HG03354 (cell line): ENCODE results near the gene AMPD2.
"Not testable (repeated sequence)": the region's sequence is repeated elsewhere in the genome, so short reads cannot be mapped to it uniquely, and the experiment has no call there.

Source experiments
- ATAC-seq: cut with Tn5 transposase; IDR thresholded peaks from one replicate; pipeline ENCODE4 v1.9.1; 2021; ENCODE audit warnings: mild to moderate bottlenecking; ENCODE audit not compliant: unreplicated experiment, poor library complexity, severe bottlenecking

Gene AMPD2

DNA sequence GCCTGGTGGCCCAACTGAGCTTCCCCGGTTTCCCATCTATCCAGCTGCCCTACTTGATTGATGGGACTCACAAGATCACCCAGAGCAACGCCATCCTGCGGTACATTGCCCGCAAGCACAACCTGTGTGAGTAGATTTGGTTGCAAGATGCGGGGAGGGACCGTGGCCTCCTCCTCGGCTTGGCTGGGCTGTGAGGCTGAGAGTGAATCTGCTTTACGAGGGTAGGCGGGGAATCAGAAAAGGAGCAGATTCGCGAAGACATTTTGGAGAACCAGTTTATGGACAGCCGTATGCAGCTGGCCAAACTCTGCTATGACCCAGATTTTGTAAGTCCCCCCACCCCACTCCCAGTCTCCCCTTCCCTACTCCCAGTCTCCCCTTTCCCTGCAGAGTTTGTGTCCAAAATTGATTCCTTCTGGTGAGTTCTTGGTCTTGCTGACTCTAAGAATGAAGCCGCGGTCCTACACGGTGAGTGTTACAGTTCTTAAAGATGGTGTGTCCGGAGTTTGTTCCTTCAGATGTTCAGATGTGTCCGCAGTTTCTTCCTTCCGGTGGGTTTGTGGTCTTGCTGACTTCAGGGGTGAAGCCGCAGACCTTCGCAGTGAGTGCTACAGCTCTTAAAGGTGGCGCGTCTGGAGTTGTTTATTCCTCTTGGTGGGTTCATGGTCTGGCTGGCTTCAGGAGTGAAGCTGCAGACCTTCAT, 49.8 kb downstream of the AMPD2 start:
- ATAC-seq = no peak

DNA sequence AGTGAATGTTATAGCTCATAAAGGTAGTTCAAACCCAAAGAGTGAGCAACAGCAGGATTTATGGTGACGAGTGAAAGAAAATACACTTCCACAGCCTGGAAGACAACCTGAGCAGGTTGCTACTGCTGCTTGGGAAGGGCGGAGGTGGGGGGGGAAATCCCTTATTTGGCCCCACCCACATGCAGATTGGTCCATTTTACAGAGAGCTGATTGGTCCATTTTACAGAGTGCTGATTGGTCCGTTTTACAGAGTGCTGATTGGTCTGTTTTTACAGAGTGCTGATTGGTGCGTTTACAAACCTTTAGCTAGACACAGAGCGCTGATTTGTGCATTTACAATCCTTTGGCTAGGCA, 50.3 kb downstream of the AMPD2 start:
- not testable (repeated sequence) for ATAC-seq

DNA sequence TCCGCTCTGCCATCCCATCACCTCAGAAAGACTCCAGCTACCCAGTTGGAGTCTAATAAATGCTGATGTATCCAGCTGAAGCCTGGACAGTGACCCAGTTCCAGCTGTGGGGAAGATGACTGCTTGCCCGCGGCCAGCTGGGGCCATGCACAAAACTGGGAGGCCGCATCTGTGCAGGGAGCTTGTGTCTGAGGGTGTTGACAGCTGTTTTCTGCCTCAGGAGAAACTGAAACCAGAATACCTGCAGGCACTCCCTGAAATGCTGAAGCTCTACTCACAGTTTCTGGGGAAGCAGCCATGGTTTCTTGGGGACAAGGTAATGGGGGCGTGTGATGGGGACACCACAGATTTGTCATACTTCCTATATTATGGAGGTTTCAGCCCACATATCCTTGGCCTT, 51.4 kb downstream of the AMPD2 start:
- no peak for ATAC-seq

DNA sequence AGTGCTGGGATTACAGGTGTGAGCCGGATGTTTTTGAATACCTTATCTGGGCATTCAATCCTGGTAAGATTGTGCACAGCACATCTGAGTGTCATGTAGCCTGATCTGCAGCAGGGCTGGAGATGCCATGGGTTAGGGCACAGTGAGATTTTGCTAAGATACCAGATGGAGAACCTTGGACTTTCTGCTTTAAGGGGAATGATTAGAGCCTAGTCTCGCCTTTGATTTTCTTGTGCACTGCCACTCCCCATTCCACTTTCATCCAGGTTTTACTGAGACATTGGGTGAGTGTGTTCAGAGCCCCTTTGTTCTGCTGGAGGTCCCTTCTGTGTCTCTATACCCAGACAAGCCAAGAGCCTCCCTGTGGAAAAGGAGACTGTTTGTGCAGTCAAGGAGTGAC, 54.2 kb downstream of the AMPD2 start:
- not testable (repeated sequence) for ATAC-seq

DNA sequence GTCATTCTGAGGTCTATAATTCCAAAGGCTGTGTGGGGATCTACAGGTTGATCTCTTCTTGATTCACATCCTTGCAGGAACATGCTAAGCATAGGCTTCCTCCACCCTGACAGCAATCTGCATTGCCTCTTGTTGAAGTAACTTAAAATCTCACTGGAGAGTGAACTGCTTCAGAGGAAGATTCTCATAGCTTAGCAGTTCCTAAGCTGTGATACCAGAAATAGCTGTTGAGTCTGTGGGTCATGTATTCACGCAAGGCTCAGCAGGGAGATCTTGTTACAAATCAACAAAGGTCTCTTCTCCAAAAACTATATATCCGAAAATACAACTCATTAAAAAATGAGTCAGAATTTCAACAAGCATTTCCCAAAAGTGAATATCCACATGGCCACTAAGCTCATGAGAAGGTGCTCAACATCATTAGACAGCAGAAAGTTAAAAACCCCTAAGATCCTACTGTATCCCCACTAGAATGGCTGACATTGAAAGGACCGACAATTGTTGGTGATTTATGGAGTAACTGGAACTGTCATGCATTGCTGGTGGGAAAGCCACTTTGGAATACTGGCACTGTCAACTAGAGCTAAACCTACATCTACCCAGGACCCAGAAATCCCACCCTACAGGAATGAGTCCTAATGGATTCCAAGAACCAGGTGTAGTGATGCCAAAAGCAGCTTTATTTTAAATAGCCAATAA, 57.2 kb downstream of the AMPD2 start:
- ATAC-seq = not testable (repeated sequence)

DNA sequence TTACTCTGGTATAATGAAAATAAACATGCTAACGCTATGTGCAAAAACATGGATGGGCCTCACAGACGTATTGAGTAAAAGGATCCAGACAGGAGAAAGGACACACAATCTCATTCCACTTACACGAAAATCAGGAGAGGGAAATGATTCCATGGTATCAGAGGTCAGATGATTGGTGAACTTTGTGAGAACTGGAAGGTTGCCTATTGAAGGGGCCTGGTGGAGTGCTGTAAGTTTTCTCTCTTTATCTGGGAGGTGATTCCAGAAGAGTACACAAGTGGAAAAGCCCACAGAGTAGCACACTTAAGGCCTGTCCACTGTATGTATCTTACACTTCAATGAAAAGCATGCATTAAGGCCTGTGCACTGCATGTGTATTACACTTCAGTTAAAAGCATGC, 57.8 kb downstream of the AMPD2 start:
- ATAC-seq = no peak

DNA sequence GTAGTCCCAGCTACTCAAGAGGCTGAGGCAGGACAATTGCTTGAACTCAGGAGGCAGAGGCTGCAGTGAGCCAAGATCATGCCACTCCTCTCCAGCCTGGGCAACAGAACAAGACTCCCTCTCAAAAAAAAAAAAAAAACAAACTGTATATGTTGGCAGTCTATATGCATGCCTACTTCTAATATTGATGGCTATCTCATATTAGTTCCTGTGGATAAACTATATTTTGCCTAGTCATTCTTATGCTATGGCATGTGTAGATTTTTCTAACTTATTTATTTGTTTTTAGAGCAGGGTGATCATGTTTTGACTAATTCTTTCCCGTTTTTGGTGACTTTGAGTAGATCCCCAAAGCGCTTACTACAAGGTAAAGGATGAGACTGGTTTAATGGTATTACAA, 59.0 kb downstream of the AMPD2 start:
- ATAC-seq = not testable (repeated sequence)
